HepG2 (cell line): ENCODE measurements around the gene FITM1. TPM values are rescaled to one million over a fixed set of nuclear protein-coding genes. Genes with fewer than 3 reads are reported as not detected.

ENCODE experiments used
- AKAP8 ChIP-seq: sonication (generic); formaldehyde crosslinking; IDR thresholded peaks from 2 replicates; pipeline ENCODE4 v1.5.1; 2020; ENCODE audit warnings: mild to moderate bottlenecking, missing genetic modification reagents
- CENPX ChIP-seq: sonication (generic); formaldehyde crosslinking; IDR thresholded peaks from 2 replicates; pipeline ENCODE4 v1.9.0; 2021; ENCODE audit warnings: mild to moderate bottlenecking, missing genetic modification reagents, moderate library complexity
- E2F1 ChIP-seq: sonication (generic); formaldehyde crosslinking; IDR thresholded peaks from 2 replicates; pipeline ENCODE4 v1.5.0; 2020; ENCODE audit warnings: missing genetic modification reagents
- HINFP ChIP-seq: sonication (generic); formaldehyde crosslinking; IDR thresholded peaks from 2 replicates; pipeline ENCODE4 v1.4.0; 2020; ENCODE audit warnings: low read depth, mild to moderate bottlenecking, missing genetic modification reagents
- KAT2B ChIP-seq: fragments of 150-350 bp; IDR thresholded peaks from 2 replicates; pipeline ENCODE4 v1.6.1; 2014; ENCODE audit warnings: low read depth, low read length, borderline replicate concordance
- MED8 ChIP-seq: sonication (generic); formaldehyde crosslinking; IDR thresholded peaks from 2 replicates; pipeline ENCODE4 v1.8.1; 2023; ENCODE audit warnings: mild to moderate bottlenecking, missing genetic modification reagents; ENCODE audit not compliant: insufficient replicate concordance
- MEIS1 ChIP-seq: sonication (generic); formaldehyde crosslinking; IDR thresholded peaks from 2 replicates; pipeline ENCODE4 v1.9.0; 2021; ENCODE audit warnings: mild to moderate bottlenecking, missing genetic modification reagents, moderate library complexity, borderline replicate concordance
- NCOA2 ChIP-seq: sonication (generic); formaldehyde crosslinking; IDR thresholded peaks from 2 replicates; pipeline ENCODE4 v1.8.0; 2022; ENCODE audit warnings: inconsistent platforms
- NONO ChIP-seq, 2 experiments: fragments of 450-650 bp in 1 of 2; sonication (generic) in 1 of 2; formaldehyde crosslinking in 1 of 2; IDR thresholded peaks in 1 of 2; conservative IDR thresholded peaks in 1 of 2; 2 replicates each; pipeline versions ENCODE4 v1.6.1 to v1.8.0; 2017 to 2022; ENCODE audit warnings: mild to moderate bottlenecking in 1 of 2, missing genetic modification reagents in 1 of 2, moderate library complexity in 1 of 2
- PAXIP1 ChIP-seq: sonication (generic); formaldehyde crosslinking; conservative IDR thresholded peaks from 2 replicates; pipeline ENCODE4 v1.4.0; 2020; ENCODE audit warnings: mild to moderate bottlenecking, missing genetic modification reagents, moderate library complexity
- PHF20 ChIP-seq: sonication (generic); formaldehyde crosslinking; IDR thresholded peaks from 2 replicates; pipeline ENCODE4 v1.5.0; 2020; ENCODE audit warnings: mild to moderate bottlenecking, missing genetic modification reagents
- POLR2AphosphoS5 ChIP-seq: IDR thresholded peaks from 2 replicates; pipeline ENCODE4 v1.6.1; 2012; ENCODE audit warnings: low read depth, low read length
- RFX1 ChIP-seq: fragments of 450-650 bp; IDR thresholded peaks from 2 replicates; pipeline ENCODE4 v1.6.1; 2017
- RFXAP ChIP-seq: sonication (generic); formaldehyde crosslinking; IDR thresholded peaks from 2 replicates; pipeline ENCODE4 v1.4.0; 2020; ENCODE audit warnings: missing genetic modification reagents, borderline replicate concordance
- SALL1 ChIP-seq: sonication (generic); formaldehyde crosslinking; IDR thresholded peaks from 2 replicates; pipeline ENCODE4 v1.8.0; 2022; ENCODE audit warnings: mild to moderate bottlenecking, missing genetic modification reagents
- SMAD1 ChIP-seq: sonication (generic); formaldehyde crosslinking; IDR thresholded peaks from 2 replicates; pipeline ENCODE4 v1.4.0; 2020; ENCODE audit warnings: missing genetic modification reagents, low read depth, mild to moderate bottlenecking, borderline replicate concordance
- ZBTB14 ChIP-seq: sonication (generic); formaldehyde crosslinking; IDR thresholded peaks from 2 replicates; pipeline ENCODE4 v1.4.0; 2020; ENCODE audit warnings: missing genetic modification reagents
- ZNF282 ChIP-seq: fragments of 450-650 bp; IDR thresholded peaks from 2 replicates; pipeline ENCODE4 v1.6.1; 2018; ENCODE audit not compliant: partially characterized antibody
- ZNF446 ChIP-seq: sonication (generic); formaldehyde crosslinking; IDR thresholded peaks from 2 replicates; pipeline ENCODE4 v1.5.0; 2020; ENCODE audit warnings: mild to moderate bottlenecking, missing genetic modification reagents
- ZNF749 ChIP-seq: sonication (generic); formaldehyde crosslinking; IDR thresholded peaks from 2 replicates; pipeline ENCODE4 v1.8.0; 2022; ENCODE audit warnings: mild to moderate bottlenecking, missing genetic modification reagents, moderate library complexity, borderline replicate concordance
- polyA plus RNA-seq, 8 experiments: library from polyadenylated mRNA; depleted of rRNA in 3 of 8; stranded (reverse) in 7 of 8; unstranded in 1 of 8; fragments of >200 nt; fragmentation: Illumina TruSeq in 4 of 8; extraction: Trizol in 4 of 8; gene quantifications; 2 replicates each; pipeline versions ENCODE4 v1.2.1 to v1.2.3, GENCODE V29; 2011 to 2016; ENCODE audit warnings: low read depth in 4 of 8, missing spikeins in 1 of 8, mixed read lengths in 1 of 8; ENCODE audit not compliant: insufficient read depth in 1 of 8
- total RNA-seq, 5 experiments: library from RNA; depleted of rRNA; stranded (reverse); fragments of >200 nt; fragmentation: Illumina TruSeq; extraction: Trizol; gene quantifications; 2 replicates each; pipeline ENCODE4 v1.2.3, GENCODE V29; 2016; ENCODE audit warnings: low read depth in 1 of 5

The FITM1 gene
- total and polyA plus RNA-seq, 2 of the 13 experiments (the other 11 are each of a cell fraction or from before 2014, with no cell fraction given), result 2.7 to 5.8 TPM

- TF ChIP-seq ZBTB14 (CRISPR knock-in tag) (peak; percentile 83), NONO (IDR thresholded peaks at IDR 0.05) (no peak), NONO (CRISPR knock-in tag; conservative IDR thresholded peaks at IDR 0.05) (no peak), RFXAP (CRISPR knock-in tag) (peak; percentile 95; the same call in 1 of the 2 replicates), KAT2B (no peak), SALL1 (CRISPR knock-in tag) (peak; percentile 100), HINFP (CRISPR knock-in tag) (peak; percentile 87), AKAP8 (peak; percentile 99), MEIS1 (CRISPR knock-in tag) (peak; percentile 97), NCOA2 (CRISPR knock-in tag) (peak; percentile 97), ZNF446 (no peak), SMAD1 (CRISPR knock-in tag) (peak; percentile 99), PHF20 (CRISPR knock-in tag) (no peak), ZNF282 (no peak), PAXIP1 (CRISPR knock-in tag) (peak; percentile 100), ZNF749 (CRISPR knock-in tag) (peak; percentile 98), CENPX (no peak), POLR2AphosphoS5 (peak; percentile 94), MED8 (CRISPR knock-in tag) (peak; percentile 99), E2F1 (CRISPR knock-in tag) (peak; percentile 12; the same call in 1 of the 2 replicates), RFX1 (no peak)
Measured at GRCh38 chr14:24113801-24114531, 16.5 kb upstream of the FITM1 start (continued).
